Testis (tissue), 2 donors: ENCODE data around the gene PRR5.

Source experiments
- POLR2A ChIP-seq: fragments of 450-650 bp; IDR thresholded peaks from one replicate; pipeline ENCODE4 v1.6.1; 2017; ENCODE audit warnings: antibody characterized with exemption, mild to moderate bottlenecking, moderate library complexity
- TF ChIP-seq, protein P1 (sequence below), 3 experiments: fragments of 450-650 bp in 2 of 3; fragments of 200-600 bp in 1 of 3; sonication (generic) in 1 of 3; IDR thresholded peaks; one replicate each; pipeline ENCODE4 v1.5.1; 2016 to 2019; ENCODE audit warnings: antibody characterized with exemption in 3 of 3, mild to moderate bottlenecking in 2 of 3, moderate library complexity in 1 of 3

GRCh38 chr22:44743804-44744211 is 41.8 kb downstream of the PRR5 start:
- TF ChIP-seq, protein P1, sequence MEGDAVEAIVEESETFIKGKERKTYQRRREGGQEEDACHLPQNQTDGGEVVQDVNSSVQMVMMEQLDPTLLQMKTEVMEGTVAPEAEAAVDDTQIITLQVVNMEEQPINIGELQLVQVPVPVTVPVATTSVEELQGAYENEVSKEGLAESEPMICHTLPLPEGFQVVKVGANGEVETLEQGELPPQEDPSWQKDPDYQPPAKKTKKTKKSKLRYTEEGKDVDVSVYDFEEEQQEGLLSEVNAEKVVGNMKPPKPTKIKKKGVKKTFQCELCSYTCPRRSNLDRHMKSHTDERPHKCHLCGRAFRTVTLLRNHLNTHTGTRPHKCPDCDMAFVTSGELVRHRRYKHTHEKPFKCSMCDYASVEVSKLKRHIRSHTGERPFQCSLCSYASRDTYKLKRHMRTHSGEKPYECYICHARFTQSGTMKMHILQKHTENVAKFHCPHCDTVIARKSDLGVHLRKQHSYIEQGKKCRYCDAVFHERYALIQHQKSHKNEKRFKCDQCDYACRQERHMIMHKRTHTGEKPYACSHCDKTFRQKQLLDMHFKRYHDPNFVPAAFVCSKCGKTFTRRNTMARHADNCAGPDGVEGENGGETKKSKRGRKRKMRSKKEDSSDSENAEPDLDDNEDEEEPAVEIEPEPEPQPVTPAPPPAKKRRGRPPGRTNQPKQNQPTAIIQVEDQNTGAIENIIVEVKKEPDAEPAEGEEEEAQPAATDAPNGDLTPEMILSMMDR (IDR thresholded peaks at IDR 0.05): no peak
- TF ChIP-seq POLR2A: no peak
